HG03025 (cell line): ENCODE results near the gene MARCHF10.
"Not testable (repeated sequence)": the region's sequence is repeated elsewhere in the genome, so short reads cannot be mapped to it uniquely, and the experiment has no call there.

Experiments
- ATAC-seq: cut with Tn5 transposase; IDR thresholded peaks from one replicate; pipeline ENCODE4 v1.9.1; 2021; ENCODE audit warnings: mild to moderate bottlenecking, moderate library complexity; ENCODE audit not compliant: unreplicated experiment, low FRiP score

MARCHF10 gene

GRCh38 chr17:62807812-62808575 is at the start of gene MARCHF10:
Gene MARCHF10, minus strand, starts transcription at chr17:62808314. Its CDS starts 6,579 bp downstream, at chr17:62801735.
- ATAC-seq, result no peak

GRCh38 chr17:62857526-62857925 is 49.4 kb upstream of the MARCHF10 start:
- ATAC-seq, result no peak

GRCh38 chr17:62856594-62856993 is 48.5 kb upstream of the MARCHF10 start:
- no peak for ATAC-seq

GRCh38 chr17:62855156-62855555 is 47.0 kb upstream of the MARCHF10 start:
- ATAC-seq, result no peak

- ATAC-seq, result no peak
Observed at GRCh38 chr17:62854098-62854680, 46.1 kb upstream of the MARCHF10 start.

- ATAC-seq, result no peak
Observed at GRCh38 chr17:62852195-62852594, 44.1 kb upstream of the MARCHF10 start.

- not testable (repeated sequence) for ATAC-seq
Observed at GRCh38 chr17:62849591-62850415, 41.7 kb upstream of the MARCHF10 start.

- ATAC-seq, result no peak
Observed at GRCh38 chr17:62848334-62848733, 40.2 kb upstream of the MARCHF10 start.

- no peak for ATAC-seq
Observed at GRCh38 chr17:62847426-62847825, 39.3 kb upstream of the MARCHF10 start.

GRCh38 chr17:62840871-62841270 is 32.8 kb upstream of the MARCHF10 start:
- no peak for ATAC-seq

GRCh38 chr17:62833816-62834215 is 25.7 kb upstream of the MARCHF10 start:
- ATAC-seq, result not testable (repeated sequence)

- ATAC-seq, result no peak
Observed at GRCh38 chr17:62832405-62832804, 24.3 kb upstream of the MARCHF10 start.

GRCh38 chr17:62831066-62831465 is 23.0 kb upstream of the MARCHF10 start:
- ATAC-seq, result not testable (repeated sequence)

- ATAC-seq, result no peak
Observed at GRCh38 chr17:62827746-62828485, 19.8 kb upstream of the MARCHF10 start.

- no peak for ATAC-seq
Observed at GRCh38 chr17:62826956-62827355, 18.8 kb upstream of the MARCHF10 start.

GRCh38 chr17:62825182-62825581 is 17.1 kb upstream of the MARCHF10 start:
- ATAC-seq, result no peak

- no peak for ATAC-seq
Observed at GRCh38 chr17:62824290-62825131, 16.4 kb upstream of the MARCHF10 start.

GRCh38 chr17:62823111-62823893 is 15.2 kb upstream of the MARCHF10 start:
- no peak for ATAC-seq
